Effector memory CD4-positive, alpha-beta T cell (primary cell): ENCODE data around the gene TSPAN13.

Source experiments
- DNase-seq, 3 donors: peaks; one replicate each; pipeline ENCODE4 v3.0.0-alpha.2; 2020
- H3K27ac ChIP-seq: 2 replicates; pipeline ENCODE4 v1.7.0; 2013; ENCODE audit warnings: mild to moderate bottlenecking, low read length, moderate library complexity; ENCODE audit not compliant: insufficient read depth, poor library complexity, severe bottlenecking
- H3K27me3 ChIP-seq: replicated peaks from 2 replicates; pipeline ENCODE4 v1.7.0; 2013; ENCODE audit warnings: mild to moderate bottlenecking, low read length; ENCODE audit not compliant: insufficient read depth, control insufficient read depth, poor library complexity, severe bottlenecking
- H3K36me3 ChIP-seq: 2 replicates; pipeline ENCODE4 v1.7.0; 2013; ENCODE audit warnings: mild to moderate bottlenecking, low read length, moderate library complexity; ENCODE audit not compliant: control insufficient read depth, insufficient read depth
- H3K4me1 ChIP-seq: 2 replicates; pipeline ENCODE4 v1.7.0; 2013; ENCODE audit warnings: low read length, mild to moderate bottlenecking; ENCODE audit not compliant: control insufficient read depth, insufficient read depth, poor library complexity, severe bottlenecking
- H3K4me3 ChIP-seq: 2 replicates; pipeline ENCODE4 v1.7.0; 2013; ENCODE audit warnings: low read length, low read depth, mild to moderate bottlenecking; ENCODE audit not compliant: insufficient read depth, poor library complexity, severe bottlenecking
- H3K9me3 ChIP-seq: 2 replicates; pipeline ENCODE4 v1.7.0; 2013; ENCODE audit warnings: mild to moderate bottlenecking, low read length, moderate library complexity; ENCODE audit not compliant: control insufficient read depth

TSPAN13 gene

DNA sequence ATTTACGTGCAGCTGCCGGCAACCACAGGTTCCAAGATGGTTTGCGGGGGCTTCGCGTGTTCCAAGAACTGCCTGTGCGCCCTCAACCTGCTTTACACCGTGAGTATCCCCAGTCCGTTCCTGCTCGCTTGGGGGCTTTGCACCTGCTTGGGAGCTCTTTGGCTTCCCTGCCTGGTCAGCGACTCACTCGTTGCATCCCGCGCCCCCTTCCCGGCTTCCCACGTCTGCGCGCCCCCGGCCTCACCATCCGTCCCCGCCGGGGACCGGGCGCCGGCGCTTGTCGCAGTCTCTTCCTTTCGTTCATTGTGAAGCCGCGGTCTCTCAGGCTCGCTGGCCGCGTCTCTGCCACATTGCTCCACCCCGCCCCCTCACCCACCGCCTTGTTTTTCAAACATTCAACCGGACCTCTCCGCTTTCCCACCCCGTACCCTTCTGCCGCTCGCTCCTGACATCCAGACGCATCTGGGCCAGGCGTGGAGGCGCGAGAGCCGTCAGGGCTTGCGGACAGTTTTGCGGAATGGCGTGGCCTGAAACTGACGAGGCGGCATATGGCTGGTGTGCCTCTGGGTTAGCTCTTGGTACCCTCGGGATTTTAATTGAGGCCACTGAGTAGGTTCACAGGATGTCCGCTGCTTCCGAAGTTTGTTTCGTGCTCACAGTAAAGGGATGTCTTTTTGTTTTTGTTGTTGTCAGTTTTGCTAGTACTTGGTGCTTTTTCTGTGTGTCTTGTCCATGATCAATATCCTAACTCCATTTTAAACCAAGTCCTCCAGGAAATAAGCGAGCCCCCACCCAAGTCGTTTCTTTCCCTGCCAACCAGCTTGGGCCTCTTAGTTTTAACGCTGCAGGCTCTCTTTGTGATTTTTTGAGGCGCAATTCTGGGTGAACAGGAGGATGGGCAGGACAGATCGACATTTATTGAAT lies 639 bp downstream of the TSPAN13 start:
- H3K27me3 ChIP-seq: no peaks in the 10 kb centered on the region
- peak overlapping the region; percentile 50 for H3K4me3 ChIP-seq
- no peaks in the 10 kb centered on the region for H3K9me3 ChIP-seq
- no peaks in the 10 kb centered on the region for H3K36me3 ChIP-seq
- H3K27ac ChIP-seq: no peak overlapping the region
- peaks cover 4% of the 10 kb centered on the region for H3K4me1 ChIP-seq
- DNase-seq: no peak

DNA sequence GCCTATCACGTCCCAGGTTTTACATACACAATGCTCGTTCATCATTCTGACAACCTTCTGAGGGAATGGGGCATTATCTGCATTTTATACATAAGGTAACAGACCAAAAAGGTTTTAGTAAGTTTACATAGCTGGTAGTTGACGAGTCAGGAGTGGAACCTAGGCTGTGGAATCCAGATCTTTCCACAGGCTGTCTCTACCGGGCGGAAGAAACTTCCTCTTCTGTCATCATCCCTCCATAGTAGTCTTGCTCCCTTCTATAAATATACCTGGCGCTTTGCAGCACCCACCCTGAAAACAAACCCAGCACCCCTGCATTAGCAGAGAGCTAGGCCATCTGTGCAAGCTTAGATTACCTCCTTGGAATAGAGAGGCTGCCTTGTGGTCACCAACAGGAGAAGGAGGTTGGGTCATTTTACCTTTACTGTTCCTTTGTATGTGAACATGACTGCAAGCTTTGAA lies 1.3 kb downstream of the TSPAN13 start:
- H3K27ac ChIP-seq: no peak overlapping the region
- H3K4me3 ChIP-seq: no peak overlapping the region

DNA sequence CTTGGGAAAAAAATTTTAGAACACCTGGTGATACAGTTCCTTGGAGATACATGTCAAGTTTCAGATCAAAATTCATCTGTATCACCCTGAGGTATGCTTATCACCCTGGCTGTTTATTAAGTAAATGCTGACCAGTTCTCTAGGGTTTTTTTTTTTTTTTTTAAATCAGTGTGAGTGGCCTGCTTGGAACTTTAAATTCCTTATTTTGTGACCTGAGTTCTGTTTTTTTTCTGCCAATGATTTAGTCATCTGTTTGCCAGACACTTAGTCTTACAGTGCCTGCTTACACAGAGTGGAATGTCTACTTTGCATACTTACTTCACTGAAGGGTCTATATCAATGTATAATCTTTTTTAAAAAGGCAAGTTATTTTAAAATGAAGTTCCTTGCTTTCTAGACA lies 1.8 kb downstream of the TSPAN13 start:
- Histone ChIP-seq H3K27ac (no peak overlapping the region), H3K4me1 (peaks cover 4% of the 10 kb centered on the region), H3K27me3 (no peaks in the 10 kb centered on the region), H3K9me3 (no peaks in the 10 kb centered on the region), H3K4me3 (no peak overlapping the region), H3K36me3 (no peaks in the 10 kb centered on the region)
- DNase-seq: no peak

More for the DNA sequence above, 1.3 kb downstream of the TSPAN13 start:
- Histone ChIP-seq H3K36me3 (no peaks in the 10 kb centered on the region), H3K4me1 (peaks cover 4% of the 10 kb centered on the region), H3K9me3 (no peaks in the 10 kb centered on the region), H3K27me3 (no peaks in the 10 kb centered on the region)
- DNase-seq: no peak

DNA sequence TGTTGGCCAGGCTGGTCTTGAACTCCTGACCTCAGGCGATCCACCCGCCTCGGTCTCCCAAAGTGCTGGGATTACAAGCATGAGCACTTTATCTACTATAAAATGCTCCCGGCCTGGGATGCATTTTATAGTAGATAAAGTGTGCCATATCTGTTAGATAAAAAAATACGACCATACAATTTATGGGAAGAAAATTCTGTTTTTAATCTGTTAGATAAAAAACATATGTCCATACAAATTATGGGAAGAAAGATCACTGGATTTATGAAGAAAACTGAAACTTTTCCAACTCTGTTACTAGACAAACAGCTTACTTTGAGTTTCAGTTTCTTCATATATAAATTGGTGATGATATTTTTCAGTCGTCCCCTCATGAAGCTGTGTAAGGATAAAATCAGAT lies 4.5 kb downstream of the TSPAN13 start:
- Histone ChIP-seq H3K4me1 (peaks cover 4% of the 10 kb centered on the region), H3K9me3 (no peaks in the 10 kb centered on the region), H3K27me3 (no peaks in the 10 kb centered on the region), H3K4me3 (no peak overlapping the region), H3K36me3 (no peaks in the 10 kb centered on the region), H3K27ac (no peak overlapping the region)
- DNase-seq: no peak

DNA sequence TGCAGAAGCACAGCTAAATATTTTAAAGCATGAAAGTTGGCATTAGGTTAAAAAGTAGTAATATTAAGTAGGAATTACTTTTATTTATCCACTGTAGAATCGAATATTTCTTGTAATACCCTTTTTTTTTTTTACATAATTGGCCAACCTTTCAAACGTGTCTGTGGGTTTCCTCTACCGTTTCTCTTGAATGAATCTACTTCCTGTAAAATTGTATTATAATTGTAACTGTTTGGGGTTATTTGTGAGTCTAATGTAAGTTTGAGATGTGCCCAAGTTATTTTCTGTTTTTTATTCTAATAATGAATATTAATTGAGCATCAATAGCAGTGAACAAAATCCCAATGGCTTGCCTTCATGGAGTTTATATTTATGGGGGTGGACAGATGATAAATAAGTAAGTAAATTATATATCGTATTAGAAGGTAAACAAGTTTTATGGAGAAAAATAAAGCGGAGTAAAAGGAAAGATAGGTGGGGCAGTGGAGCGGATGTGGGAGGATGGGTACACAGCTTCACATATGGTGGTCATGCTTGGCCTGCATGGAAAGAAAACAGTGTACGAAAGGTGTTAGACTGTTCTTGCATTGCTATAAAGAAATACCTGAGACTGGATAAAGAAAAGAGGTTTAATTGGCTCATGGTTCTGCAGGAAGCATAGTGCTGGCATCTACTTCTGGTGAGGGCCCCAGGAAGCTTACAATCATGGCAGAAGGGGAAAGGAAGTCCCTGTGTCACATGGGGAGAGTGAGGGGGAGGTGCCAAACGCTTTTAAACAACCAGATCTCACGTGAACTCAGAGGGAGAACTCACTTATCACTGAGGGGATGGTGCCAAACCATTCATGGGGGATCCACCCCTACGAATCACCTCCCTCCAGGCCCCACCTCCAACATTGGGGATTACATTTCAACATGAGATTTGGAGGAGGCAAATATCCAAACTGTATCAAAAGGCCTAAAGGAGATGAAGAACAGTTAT lies 5.4 kb downstream of the TSPAN13 start:
- Histone ChIP-seq H3K9me3 (no peaks in the 10 kb centered on the region), H3K27me3 (no peaks in the 10 kb centered on the region), H3K36me3 (no peaks in the 10 kb centered on the region), H3K27ac (no peak overlapping the region), H3K4me1 (peaks cover 4% of the 10 kb centered on the region), H3K4me3 (no peak overlapping the region)
- no peak for DNase-seq

GRCh38 chr7:16759840-16760239 lies 6.3 kb downstream of the TSPAN13 start:
- DNase-seq: no peak
- Histone ChIP-seq H3K27ac (no peak overlapping the region), H3K27me3 (no peaks in the 10 kb centered on the region), H3K4me1 (no peaks in the 10 kb centered on the region), H3K36me3 (no peaks in the 10 kb centered on the region), H3K4me3 (no peak overlapping the region), H3K9me3 (no peaks in the 10 kb centered on the region)

GRCh38 chr7:16762177-16762576 lies 8.6 kb downstream of the TSPAN13 start:
- H3K36me3 ChIP-seq: no peaks in the 10 kb centered on the region
- no peak overlapping the region for H3K4me3 ChIP-seq
- DNase-seq: no peak
- no peaks in the 10 kb centered on the region for H3K4me1 ChIP-seq
- no peaks in the 10 kb centered on the region for H3K27me3 ChIP-seq
- no peaks in the 10 kb centered on the region for H3K9me3 ChIP-seq
- no peak overlapping the region for H3K27ac ChIP-seq

GRCh38 chr7:16764942-16765341 lies 11.4 kb downstream of the TSPAN13 start:
- H3K4me1 ChIP-seq: no peaks in the 10 kb centered on the region
- no peaks in the 10 kb centered on the region for H3K27me3 ChIP-seq
- H3K27ac ChIP-seq: no peak overlapping the region
- H3K9me3 ChIP-seq: no peaks in the 10 kb centered on the region
- no peaks in the 10 kb centered on the region for H3K36me3 ChIP-seq
- no peak overlapping the region for H3K4me3 ChIP-seq
- DNase-seq: no peak

GRCh38 chr7:16765436-16765859 lies 11.9 kb downstream of the TSPAN13 start:
- Histone ChIP-seq H3K36me3 (no peaks in the 10 kb centered on the region), H3K27ac (no peak overlapping the region), H3K4me1 (no peaks in the 10 kb centered on the region), H3K9me3 (no peaks in the 10 kb centered on the region), H3K27me3 (no peaks in the 10 kb centered on the region), H3K4me3 (no peak overlapping the region)
- no peak for DNase-seq
